ACHN (cell line): Measurements from ENCODE around the gene FAT4.

Source experiments
- DNase-seq: peaks from one replicate; pipeline ENCODE4 v3.0.0-alpha.2; 2015
- in situ Hi-C: cut with HindIII; loops from 2 replicates; pipeline ENCODE4 v1.10.0; 2017; ENCODE audit warnings: low sequenced_read_pairs, low pct_ligation_motif_present, low pct_unique_long_range_greater_than_20kb

Gene FAT4

DNA sequence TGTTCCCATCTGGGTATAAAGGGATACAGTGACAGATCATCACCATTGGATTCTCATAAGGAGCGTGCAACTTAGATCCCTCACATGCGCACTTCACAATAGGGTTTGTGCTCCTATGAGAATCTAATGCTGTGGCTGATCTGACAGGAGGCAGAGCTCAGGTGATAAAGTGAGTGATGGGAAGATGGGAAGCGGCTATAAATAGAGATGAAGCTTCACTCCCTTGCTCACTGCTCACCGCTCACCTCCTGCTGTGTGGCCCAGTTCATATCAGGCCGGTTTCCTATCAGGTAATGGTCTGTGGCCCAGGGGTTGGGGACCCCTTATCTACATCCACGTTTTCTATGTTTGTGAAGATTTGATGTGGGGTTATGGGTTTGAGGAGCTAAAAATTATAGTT is 43.7 kb downstream of the FAT4 start:
- in situ Hi-C loops, result no loop called here
- DNase-seq, result no peak

GRCh38 chr4:125359363-125359762 is 44.6 kb downstream of the FAT4 start:
- DNase-seq, result no peak
- in situ Hi-C loops, result no loop called here

DNA sequence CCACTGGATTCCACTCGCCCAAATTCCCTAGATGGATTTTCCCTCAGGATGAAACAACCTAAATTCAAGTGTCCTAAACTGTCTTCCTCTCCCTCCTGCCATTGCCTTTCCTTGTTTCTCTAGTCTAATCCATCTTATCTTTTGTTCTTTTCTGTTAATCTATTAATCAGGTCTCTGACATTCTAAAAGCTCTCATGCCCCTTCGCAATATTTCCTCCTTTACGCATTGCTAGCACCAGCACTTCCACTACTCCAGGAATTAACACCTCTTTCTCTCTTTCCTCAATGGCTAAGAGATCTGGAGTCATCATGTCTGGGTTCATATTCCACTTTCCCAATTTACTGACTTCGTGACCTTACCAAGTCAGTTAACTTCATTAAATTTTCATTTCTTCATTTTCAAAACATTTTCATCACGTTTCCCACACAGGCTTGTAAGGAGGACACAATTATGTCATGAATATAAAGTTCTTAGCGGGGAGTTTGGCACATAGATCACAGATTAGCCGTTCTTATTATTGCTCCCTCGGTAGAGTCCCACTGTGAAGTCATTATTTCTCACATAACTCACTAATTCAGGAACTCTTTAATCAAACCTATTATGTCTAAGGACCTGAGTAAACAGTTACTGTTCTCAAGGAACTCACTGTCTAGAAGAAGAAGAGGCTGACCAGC is 45.3 kb downstream of the FAT4 start:
- in situ Hi-C loops, result no loop called here

DNA sequence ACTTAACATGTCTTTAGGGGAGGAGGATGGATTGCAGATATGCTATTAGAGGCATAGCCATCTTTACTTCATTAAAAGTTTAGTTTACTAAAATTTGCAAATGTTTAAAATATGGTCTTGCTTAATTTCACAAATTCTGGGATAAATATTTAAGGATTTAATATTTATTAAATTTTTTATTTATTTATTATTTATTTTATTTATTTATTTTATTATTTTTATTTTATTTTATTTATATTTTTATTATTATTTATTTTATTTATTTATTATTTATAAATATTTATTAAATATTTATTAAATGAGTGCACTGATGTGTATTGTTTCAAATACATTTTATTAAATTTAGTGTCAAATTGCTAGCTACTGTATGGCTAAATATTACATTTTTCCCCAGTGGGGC is 46.0 kb downstream of the FAT4 start:
- in situ Hi-C loops, result no loop called here
- no peak for DNase-seq

More for the DNA sequence above, 45.3 kb downstream of the FAT4 start:
- no peak for DNase-seq
